ENCODE data around the gene JPH3. TPM values are rescaled to one million over a fixed set of nuclear protein-coding genes. Genes with fewer than 3 reads are reported as not detected.

Gene JPH3
- total RNA-seq, 1 experiment from 2014 or later, result 32.7 TPM

GRCh38 chr16:87700406-87701077, 98.2 kb downstream of the JPH3 start:
- Histone ChIP-seq H3K79me1 (ENCODE audit: insufficient read depth, low read depth, low read length, poor library complexity, severe bottlenecking) (no peaks in the 10 kb centered on the region), H2BK120ac (ENCODE audit: low read depth, low read length, poor library complexity, severe bottlenecking) (no peak overlapping the region), H4K8ac (replicated peaks; ENCODE audit: insufficient read length, low read depth, low read length) (no peak overlapping the region), H3K4me1 (ENCODE audit: insufficient read depth, low read length) (no peaks in the 10 kb centered on the region), H4K5ac (ENCODE audit: insufficient read length, low read depth, low read length) (no peak overlapping the region), H2AFZ (ENCODE audit: low read length) (no peak overlapping the region), H2AK5ac (ENCODE audit: insufficient read length, low read length) (no peak overlapping the region), H3K9ac (ENCODE audit: extremely low read depth, insufficient read length, low read length) (no peak overlapping the region), H3K4ac (ENCODE audit: low read depth, low read length) (no peak overlapping the region), H3K18ac (ENCODE audit: insufficient read length, low read depth, low read length) (no peak overlapping the region), H3K27me3 (ENCODE audit: insufficient read depth, low read length) (no peaks in the 10 kb centered on the region), H3K23ac (ENCODE audit: insufficient read length, low read depth, low read length) (no peak overlapping the region), H3T11ph (ENCODE audit: low read length) (no peak overlapping the region), H3K56ac (ENCODE audit: insufficient read length, low read depth, low read length) (no peak overlapping the region), H3K14ac (ENCODE audit: insufficient read depth, low read length) (no peak overlapping the region), H3K79me2 (ENCODE audit: insufficient read depth, low read length) (no peaks in the 10 kb centered on the region), H3K27ac (ENCODE audit: insufficient read length, low read depth, low read length) (no peak overlapping the region), H4K20me1 (ENCODE audit: control insufficient read depth, insufficient read depth, insufficient read length) (no peaks in the 10 kb centered on the region), H2BK20ac (ENCODE audit: low read depth, low read length, poor library complexity, severe bottlenecking) (no peak overlapping the region), H3K4me2 (ENCODE audit: insufficient read depth, insufficient read length, low read length) (no peak overlapping the region), H2BK5ac (ENCODE audit: insufficient read length, low read length) (no peak overlapping the region), H3K23me2 (ENCODE audit: insufficient read length, low read depth, low read length, poor library complexity, severe bottlenecking) (no peaks in the 10 kb centered on the region), H2BK12ac (ENCODE audit: insufficient read length, low read depth, low read length) (no peak overlapping the region), H4K91ac (ENCODE audit: insufficient read length, low read depth, low read length) (no peak overlapping the region), H3K9me3 (ENCODE audit: control insufficient read depth, low read depth, low read length) (no peaks in the 10 kb centered on the region), H2BK15ac (ENCODE audit: low read depth, low read length) (no peak overlapping the region)
- Mint-ChIP-seq H3K27me3 (ENCODE audit: low read depth) (no peaks in the 10 kb centered on the region), H3K4me1 (peaks cover 3 to 7% of the 10 kb centered on the region in 2 experiments), H3K9me3 (no peaks in the 10 kb centered on the region), H3K36me3 (ENCODE audit: insufficient read depth in 1 of 3, low read depth in 3 of 3) (peaks cover 9 to 70% (median 64%) of the 10 kb centered on the region in 3 experiments; a peak in 6 of 7 replicates), H3K27ac (no peak overlapping the region; a peak in 1 of 7 replicates), H3K4me3 (no peak overlapping the region)
- WGBS (ENCODE audit: extremely low coverage, insufficient read length, low lambda C conversion rate), result no CpG with 5 or more reads among the region's 19 CpGs
- no peak for DNase-seq
- TF ChIP-seq CTCF (conservative IDR thresholded peaks at IDR 0.05), result no peak

All from H9 (cell line).